COLO829 (cell line): ENCODE results near the gene OR2B2.
A peak's percentile ranks its signal among the peaks of the same experiment; 100 is the strongest.
"Not testable (repeated sequence)": the region's sequence is repeated elsewhere in the genome, so short reads cannot be mapped to it uniquely, and the experiment has no call there.

Experiments used
- DNase-seq: peaks from one replicate; pipeline ENCODE4 v3.0.0; 2012; ENCODE audit warnings: low spot score

Gene OR2B2

DNA sequence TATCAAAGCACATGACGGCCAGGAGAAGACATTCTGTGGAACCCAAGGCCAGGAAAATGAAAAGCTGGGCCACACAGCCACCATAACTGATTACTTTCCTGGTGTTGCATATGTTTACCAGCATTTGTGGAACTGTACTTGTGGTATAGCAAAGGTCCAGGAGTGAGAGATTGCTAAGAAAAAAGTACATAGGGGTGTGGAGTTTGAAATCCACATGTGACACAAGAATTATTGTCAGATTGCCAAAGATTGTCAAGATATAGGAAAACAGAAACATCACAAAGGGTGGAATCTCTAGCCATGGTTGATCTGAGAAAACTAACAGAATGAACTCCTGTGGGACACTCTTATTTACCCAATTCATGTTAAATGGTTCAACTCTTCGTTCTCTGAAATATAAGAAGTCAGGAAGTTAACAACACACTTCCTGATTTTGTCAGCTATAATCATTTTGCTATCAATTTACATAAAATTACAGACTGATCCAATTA lies at the start of gene OR2B2:
TSS of gene OR2B2 (minus strand) at position 441 of the 491 bp plus-strand sequence. CDS start at position 364, 77 bp downstream.
- no peak for DNase-seq

DNA sequence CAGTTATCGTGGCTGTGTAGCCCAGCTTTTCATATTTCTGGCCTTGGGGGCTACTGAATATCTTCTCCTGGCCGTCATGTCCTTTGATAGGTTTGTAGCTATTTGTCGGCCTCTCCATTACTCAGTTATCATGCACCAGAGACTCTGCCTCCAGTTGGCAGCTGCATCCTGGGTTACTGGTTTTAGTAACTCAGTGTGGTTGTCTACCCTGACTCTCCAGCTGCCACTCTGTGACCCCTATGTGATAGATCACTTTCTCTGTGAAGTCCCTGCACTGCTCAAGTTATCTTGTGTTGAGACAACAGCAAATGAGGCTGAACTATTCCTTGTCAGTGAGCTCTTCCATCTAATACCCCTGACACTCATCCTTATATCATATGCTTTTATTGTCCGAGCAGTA lies 45.3 kb upstream of the OR2B2 start:
- no peak for DNase-seq

DNA sequence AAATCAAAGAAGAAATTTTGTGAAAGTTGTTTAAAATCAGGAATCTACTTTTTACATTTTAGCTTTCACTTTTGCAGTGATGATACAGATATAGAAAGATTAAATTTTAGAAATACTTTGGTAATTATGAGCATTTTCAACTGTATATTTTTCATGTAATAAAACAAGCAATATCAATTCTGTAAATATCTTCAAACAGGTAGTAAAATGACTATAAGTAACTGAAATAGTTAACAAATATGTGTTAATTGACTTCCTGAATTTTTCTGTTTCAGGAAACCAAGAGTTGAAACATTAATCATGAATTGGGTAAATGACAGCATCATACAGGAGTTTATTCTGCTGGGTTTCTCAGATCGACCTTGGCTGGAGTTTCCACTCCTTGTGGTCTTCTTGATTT lies 44.7 kb upstream of the OR2B2 start, which contains the start of gene OR2B6:
TSS of gene OR2B6 (plus strand) at position 301 of the 400 bp plus-strand sequence. CDS start at position 301, 0 bp downstream.
- DNase-seq: no peak

DNA sequence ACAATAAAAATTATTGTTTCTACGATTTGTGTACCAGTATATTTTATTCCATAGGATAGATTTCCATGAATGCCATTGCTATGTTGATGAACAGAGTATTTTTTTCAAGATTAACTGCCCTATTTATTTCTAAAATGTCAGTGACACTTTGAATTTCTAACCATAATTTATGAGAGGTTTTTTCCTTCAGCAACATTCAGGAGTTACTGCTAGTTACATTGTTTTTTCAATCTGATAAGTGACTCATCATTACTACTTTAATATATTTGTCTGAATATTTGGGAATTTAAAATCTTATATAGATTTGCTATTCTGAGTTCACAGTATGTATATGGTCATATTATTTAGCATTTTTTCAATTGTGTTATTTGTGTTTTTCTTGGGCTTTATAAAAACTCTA lies 38.8 kb upstream of the OR2B2 start:
- no peak for DNase-seq

DNA sequence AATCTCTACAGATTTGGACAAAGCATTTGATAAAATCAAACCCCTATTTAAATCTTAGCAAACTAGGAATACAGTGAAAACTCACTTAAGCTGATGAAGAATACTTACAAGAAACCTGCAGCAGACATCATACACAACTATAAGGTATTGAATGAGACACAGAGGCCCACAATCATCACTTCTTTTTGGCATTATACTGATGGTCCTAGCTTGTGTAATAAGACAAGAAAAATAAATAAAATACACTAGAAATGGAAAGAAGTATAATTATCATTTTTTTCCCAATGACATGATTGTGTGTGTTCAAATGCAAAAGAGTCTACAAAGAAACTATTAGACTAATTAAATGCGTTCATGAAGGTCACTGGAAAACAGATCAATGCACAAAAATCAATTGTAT lies 36.0 kb upstream of the OR2B2 start:
- no peak for DNase-seq

DNA sequence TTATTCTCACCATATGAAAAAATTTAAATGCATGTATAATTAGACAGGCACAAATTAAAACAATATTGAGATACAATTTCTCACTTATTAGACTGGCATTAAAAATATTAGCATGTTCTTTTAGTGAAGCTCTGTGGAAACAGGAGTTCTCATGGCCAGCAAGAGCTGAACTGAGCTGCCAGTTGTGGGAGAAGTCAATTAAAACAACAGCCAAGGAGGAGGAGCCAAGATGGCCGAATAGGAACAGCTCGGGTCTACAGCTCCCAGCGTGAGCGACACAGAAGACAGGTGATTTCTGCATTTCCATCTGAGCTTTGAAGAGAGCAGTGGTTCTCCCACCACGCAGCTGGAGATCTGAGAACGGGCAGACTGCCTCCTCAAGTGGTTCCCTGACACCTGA lies 30.9 kb upstream of the OR2B2 start:
- not testable (repeated sequence) for DNase-seq

DNA sequence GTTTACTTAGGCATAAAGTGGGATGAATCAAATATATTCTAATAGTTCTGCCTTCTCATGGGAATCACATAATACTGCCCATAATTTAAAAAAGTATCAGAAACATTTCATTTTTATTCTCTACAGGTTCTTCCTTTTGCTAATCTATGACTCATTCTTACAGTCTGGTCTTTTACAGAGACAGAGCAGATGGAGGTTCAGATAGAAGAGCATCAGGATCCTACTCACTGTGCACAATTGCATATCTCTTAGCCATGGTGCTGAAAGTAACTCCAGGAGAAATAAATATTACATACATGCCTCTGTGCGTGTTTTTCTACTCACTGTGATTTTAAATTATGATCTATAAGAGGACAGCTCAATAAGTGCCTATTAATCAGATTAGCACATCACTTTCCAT lies 28.6 kb upstream of the OR2B2 start:
- no peak for DNase-seq

DNA sequence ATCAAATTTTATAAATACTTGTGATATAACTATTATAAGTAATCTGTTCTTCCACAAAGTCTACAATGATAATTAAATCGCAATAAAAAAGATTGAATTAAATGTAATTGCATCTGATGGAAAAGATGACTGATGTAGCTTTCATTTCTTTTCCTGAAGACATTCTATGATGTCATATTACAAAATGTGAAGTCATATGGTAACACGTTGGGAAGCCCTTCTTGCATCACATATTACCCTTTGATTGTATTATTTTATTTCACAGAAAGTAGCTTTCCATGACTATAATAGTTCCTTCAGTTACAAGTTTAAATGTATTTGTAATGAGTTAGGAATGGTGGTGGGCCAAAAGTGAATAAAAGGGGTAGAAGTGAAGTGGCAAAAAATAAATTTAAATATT lies 19.0 kb upstream of the OR2B2 start:
- DNase-seq: no peak

DNA sequence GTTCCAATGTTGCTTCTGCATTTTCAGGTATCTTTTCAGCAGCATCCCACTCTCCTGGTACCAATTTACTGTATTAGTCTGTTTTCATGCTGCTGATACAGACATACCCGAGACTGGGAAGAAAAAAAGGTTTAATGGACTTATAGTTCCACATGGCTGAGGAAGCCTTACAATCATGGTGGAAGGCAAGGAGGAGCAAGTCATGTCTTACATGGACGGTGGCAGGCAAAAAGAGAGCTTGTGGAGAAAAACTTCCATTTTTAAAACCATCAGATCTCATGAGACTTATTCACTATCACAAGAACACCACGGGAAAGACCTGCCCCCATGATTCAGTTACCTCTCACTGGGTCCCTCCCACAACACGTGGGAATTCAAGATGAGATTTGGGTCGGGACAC lies 17.7 kb upstream of the OR2B2 start:
- DNase-seq: not testable (repeated sequence)

DNA sequence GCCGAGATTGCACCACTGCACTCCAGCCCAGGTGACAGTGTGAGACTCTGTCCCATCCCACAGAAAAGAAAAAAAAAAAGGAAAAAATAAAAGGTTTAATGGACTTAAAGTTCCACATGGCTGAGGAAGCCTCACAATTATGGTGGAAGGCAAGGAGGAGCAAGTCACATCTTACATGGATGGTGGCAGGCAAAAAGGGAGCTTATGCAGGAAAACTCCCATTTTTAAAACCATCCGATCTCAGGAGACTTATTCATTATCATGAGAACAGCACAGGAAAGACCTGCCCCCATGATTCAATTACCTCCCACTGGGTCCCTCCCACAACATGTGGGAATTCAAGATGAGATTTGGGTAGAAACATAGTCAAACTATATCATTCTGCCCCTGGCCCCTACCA lies 15.8 kb upstream of the OR2B2 start:
- DNase-seq: not testable (repeated sequence)

DNA sequence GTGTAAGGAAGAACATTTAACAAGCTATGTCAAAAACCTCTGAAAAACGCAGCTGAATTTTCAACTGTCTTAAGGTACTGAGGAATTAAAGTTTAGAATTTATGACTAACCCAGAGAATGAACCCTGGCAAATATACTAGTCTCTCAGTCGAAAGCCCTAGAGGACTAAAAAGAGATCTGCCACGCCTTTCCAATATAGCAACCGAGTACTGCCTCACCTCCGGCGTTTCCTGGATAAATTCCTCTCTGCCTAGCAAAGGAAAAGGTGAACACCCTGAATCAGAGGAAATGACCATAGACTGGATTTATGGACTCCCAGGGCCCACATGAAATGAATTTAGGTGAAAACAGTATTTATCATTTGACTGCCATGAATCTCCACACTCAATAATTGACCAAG lies 12.0 kb upstream of the OR2B2 start:
- no peak for DNase-seq

DNA sequence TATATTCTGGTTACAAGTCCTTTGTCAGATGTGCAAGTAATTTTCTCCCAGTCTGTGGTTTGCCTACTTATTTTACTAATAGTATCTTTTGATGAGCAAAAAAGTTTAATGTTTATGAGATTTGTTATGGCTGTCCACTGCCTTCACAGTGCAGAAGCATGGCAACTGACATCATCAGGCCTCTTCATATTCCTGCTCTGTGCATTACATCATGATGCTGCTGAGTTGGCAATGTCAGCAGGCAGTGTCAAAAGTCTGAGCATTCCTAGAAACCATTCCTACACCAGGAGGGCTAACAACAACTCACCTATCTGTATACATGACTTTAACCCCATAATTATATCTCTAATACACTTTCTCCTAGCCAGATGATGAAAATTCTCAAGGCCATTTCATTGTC lies 10.8 kb upstream of the OR2B2 start:
- DNase-seq: no peak

DNA sequence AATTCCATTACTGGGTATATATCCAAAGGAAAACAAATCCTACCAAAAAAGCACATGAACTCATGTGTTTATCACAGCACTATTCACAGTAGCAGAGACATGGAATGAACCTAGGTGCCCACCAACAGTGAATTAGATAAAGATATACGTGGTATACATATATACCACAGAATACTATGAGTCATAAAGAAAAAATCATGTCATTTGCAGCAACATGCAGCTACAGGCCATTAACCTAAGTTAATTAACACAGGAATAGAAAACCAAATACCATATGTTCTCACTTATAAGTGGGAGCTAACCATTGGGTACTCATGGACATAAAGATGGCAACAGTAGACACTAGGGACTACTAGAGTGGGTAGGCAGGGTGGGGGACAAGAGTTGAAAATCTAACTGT lies 4.2 kb downstream of the OR2B2 start:
- no peak for DNase-seq

DNA sequence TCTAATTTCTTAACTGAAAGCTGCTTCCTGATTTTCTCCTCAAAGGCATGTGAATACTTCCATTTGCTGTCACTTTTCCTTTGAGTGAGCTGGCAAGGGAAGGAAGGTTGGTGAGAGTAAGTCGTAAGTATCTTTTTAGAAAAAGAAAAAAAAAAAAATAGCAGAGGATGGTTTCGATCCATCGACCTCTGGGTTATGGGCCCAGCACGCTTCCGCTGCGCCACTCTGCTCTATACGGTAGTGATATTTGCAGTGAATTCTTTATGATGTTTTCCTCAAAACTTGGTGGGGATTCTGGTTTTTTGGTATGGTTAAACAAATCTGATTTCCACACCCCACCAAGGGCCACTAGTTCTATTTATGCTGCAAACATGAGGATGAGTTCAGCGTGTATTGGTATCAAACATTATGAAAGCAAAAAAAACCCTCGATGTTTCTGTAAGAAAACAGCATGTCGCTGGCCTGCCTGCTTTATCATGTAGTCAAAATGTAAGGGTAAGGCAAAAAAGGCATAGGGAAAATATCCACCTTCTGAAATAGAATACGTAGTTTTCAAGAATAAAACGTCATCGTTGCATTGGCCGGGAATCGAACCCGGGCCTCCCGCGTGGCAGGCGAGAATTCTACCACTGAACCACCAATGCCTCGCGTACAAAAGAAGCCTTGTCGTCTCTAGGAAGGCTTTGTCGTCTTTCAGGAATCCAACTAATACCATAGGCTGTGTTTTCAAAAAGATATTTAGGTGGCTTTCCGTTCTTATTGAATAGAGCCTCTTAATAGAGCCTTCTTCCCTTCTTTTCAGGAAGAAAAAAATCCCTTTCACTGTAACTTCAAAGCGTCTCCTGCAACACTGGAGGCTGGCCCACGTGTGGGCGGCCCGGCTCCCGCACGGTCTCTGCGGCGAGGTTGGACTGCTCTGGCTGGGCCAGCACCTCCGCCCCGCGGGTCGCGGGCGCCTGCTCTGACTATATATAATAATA lies 9.6 kb downstream of the OR2B2 start:
- peak; percentile 88 for DNase-seq

DNA sequence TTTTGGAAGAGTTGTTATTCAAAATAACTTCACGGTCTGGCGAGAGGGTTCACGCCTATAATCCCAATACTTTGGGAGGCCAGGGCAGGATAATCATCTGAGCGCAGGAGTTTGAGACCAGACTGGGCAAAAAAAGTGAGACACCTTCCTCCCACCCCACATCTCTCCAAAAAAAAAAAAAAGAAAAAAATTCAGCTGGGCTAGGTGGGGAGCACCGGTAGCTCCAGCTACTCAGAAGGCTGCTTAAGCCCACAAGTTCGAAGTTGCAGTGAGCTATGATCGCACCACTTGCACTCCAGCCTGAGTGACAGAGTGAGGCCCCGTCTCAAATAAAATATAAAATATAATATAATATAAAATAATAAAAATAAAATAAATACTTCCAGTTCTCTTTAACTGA lies 10.4 kb downstream of the OR2B2 start:
- no peak for DNase-seq

DNA sequence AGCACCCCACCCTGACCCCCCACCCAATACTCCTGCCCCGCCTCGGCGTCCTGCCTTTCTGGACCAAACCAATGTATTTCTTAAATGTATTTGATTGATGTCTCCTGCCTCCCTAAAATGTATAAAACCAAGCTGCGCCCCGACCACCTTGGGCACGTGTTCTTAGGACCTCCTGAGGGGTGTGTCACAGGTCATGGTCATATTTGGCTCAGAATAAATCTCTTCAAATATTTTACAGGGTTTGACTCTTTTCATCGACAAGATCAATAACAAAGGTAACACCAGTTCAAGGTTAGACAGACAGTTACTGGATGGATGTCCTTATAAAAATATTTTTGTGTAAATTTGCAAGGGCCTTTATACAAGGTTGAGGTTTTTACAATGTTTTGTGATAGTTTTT lies 12.0 kb downstream of the OR2B2 start:
- DNase-seq: not testable (repeated sequence)

DNA sequence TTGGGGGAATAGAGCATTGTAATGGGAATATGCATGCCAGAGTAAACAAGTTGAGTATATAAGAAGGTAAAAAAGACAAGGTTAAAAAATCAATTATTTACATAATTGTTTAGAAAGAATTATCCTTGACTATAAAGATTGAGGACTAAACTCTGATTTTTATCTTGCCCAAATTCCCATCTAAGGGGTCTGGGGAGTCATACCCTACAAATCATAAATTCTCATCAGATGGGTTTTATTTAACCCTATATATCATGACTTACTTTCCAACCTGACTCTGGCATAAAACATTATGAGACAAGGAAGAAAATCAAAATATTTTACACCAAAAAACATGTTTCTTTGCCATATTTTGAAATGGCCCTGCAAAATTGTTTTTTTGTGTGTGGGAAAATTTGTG lies 12.7 kb downstream of the OR2B2 start:
- DNase-seq: no peak

DNA sequence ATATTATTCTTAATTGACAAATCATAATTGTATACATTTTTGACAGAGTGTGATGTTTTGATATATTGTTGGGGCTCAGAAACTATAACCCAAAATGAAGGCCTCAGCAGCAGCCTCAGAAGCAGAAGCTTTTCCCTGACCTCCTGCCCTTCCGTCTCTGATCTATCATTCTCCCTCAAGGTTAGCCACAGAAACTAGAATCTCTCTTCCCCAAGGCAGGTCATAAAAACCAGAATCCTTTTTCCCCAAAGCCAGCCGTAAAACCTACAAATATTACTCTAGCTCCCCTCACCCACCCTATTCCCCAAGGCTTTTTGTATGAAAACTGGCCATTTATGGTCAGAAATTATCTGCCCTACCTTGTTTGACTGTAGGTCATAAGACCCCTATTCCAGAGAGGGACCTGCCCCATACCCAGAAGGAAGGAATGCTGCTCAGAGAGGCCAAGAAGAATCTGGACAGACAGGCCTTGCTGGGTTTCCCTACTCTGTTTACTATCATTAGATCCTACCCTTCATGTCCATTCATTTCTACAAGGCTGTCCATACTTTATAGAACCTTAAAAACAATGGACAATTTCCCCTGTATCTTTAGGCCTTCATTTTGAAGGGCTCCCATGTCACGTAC lies 14.5 kb downstream of the OR2B2 start:
- no peak for DNase-seq

DNA sequence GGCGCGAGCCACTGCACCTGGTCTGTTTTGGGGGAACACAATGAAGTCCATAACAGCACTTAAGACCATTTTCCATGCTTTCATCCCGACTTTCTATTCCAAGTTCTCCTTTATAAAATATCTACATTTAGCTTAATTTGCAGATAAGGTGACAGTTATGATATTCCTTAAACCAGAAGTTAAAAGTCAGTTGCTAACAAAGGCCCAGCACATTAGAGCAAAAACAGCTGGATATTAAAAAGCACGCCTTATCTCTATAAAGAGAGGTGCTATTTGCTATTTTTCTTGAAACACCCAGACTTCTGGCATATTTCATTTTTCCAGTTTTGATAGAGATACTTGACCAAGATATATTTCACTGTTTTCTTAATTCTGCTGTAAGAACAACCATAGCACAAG lies 15.8 kb downstream of the OR2B2 start:
- DNase-seq: no peak

DNA sequence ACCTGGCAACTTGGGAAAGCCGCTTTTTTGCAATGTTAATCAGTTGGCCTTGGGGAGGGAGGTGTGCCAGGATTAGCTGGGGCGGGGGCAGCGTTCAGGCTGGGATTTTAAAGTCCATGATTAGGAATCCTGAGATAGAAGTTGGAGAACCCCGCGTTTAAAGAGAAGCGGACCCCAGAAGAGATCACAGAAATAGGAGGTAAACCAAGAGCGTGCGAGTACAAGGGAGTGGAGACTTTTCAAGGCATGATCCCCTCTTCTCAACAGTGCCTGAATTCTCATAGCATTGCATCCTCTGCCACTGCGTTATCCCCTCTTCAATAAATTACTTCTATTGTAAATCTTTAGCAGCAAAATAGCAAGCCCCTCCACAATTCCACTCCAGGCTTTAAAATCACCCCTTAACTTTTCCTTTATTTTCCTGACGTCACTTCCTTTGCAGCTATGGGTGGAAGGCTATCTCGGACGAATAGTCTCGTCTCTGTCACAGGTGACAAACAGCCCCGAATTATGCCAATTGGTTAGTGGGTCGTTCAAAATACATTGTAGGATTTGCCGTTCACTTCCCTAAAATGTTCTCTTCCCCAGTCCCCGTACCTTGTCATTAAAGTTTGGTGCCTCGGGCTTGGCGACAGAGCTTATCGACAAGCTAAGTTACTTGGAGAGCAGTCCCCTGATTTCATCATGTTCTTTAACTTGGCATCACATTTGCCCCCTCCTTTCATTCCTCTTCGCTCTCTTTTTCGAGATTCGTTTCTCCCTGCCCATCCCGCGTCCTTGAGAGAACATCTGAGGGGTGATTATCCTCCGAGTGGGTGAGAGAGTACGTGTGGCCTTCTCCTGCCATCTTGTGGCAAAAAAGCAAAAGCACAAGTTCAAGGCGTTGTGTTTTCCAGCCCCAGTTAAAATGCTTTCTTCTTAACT lies 17.1 kb downstream of the OR2B2 start:
- DNase-seq: peak; percentile 86

DNA sequence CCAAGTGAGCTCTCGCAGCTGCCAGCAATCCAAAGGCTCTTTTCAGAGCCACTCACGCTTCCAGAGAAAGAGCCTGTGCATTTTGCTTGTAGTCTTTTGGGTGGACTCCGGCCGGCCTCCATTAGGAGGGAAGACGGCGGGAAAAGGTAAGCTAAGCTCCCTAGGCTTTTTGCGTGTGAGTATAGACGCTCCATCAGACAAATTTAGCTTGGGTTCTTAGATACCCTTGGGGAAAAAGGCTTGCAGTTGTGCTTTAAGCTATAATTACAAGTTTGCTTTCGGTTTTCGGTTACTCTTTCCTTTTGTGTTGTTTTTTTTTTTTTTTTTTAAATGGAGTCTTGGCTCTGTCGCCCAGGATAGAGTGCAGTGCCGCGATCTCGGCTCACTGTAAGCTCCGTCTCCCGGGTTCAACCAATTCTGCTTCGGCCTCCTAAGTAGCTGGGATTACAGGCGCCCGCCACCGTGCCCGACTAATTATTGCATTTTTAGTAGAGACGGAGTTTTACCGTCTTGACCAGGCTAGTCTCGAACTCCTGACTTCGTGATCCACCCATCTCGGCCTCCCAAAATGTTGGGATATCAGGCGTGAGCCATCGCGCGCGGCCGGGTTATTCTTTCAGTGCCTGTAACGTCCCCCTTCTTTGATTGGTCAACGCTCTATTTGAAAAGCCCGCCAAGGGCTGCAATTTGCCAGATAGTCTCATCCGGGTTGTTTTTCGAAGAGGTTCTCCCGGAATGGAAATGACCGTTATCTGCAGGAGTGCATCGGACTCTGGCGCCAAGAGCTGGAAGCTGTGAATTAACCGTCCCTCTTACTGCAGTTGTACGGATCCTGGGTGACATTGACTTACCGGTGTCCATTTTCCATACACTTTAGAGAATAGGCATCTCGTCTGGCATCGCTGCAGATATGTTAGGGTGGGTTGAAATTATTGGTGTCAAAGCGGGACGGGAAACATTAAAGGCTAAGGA lies 18.1 kb downstream of the OR2B2 start:
- DNase-seq: peak; percentile 94
